HepG2 (cell line): Measurements from ENCODE around the gene FAM90A26. TPM values are rescaled to one million over a fixed set of nuclear protein-coding genes. Genes with fewer than 3 reads are reported as not detected.
"Not testable (repeated sequence)": the region's sequence is repeated elsewhere in the genome, so short reads cannot be mapped to it uniquely, and the experiment has no call there.

Source experiments
- ATAC-seq: fragments of 200-7000 bp; cut with Tn5 transposase; 3 replicates; pipeline ENCODE4 v1.9.1; 2020; ENCODE audit warnings: mild to moderate bottlenecking, moderate library complexity
- BruUV-seq: library from RNA; stranded (reverse); fragments of 400-500 nt; replicated peaks from 2 replicates; lab custom pipeline; 2021; lab: Mats Ljungman, UMichigan
- CTCF ChIA-PET: fragments of 300-600 bp; formaldehyde crosslinking; extraction: SDS; loops from one replicate; lab custom pipeline; 2021; ENCODE audit warnings: low total read pairs, inconsistent platforms, low intra/inter-chr PET ratio; lab: Yijun Ruan, JAX
- POLR2A ChIA-PET: fragments of 350-600 bp; sonication (Branson Sonifier 250); formaldehyde crosslinking; loops from one replicate; lab custom pipeline; 2020; ENCODE audit warnings: antibody characterized with exemption, inconsistent platforms; lab: Yijun Ruan, JAX
- DNase-seq: peaks from one replicate; pipeline ENCODE4 v3.0.0-alpha.2; 2015; ENCODE audit warnings: low spot score
- FAIRE-seq: peaks from 3 replicates; lab custom pipeline; 2011; peaks lifted over from hg19 to GRCh38; lab: Jason Lieb, UNC
- H2AFZ ChIP-seq: one replicate; pipeline ENCODE4 v1.6.1; 2011; ENCODE audit warnings: low read length, inconsistent platforms
- H3K27ac ChIP-seq: fragments of 300-600 bp; 3 replicates; pipeline ENCODE4 v1.8.0; 2011; ENCODE audit warnings: mixed run types, mild to moderate bottlenecking, mixed read lengths, low read length, inconsistent platforms; ENCODE audit not compliant: insufficient read depth; ENCODE audit errors: extremely low read length
- H3K27me3 ChIP-seq, 2 experiments: fragments of 200-600 bp in 1 of 2; 2 replicates in 1 of 2; 3 replicates in 1 of 2; pipeline versions ENCODE4 v1.6.0 to v1.8.0; 2011; ENCODE audit warnings: low read length in 2 of 2, mild to moderate bottlenecking in 2 of 2, moderate library complexity in 2 of 2, inconsistent platforms in 1 of 2; ENCODE audit not compliant: insufficient read depth in 2 of 2, control insufficient read depth in 1 of 2
- H3K36me3 ChIP-seq, 2 experiments: fragments of 200-600 bp in 1 of 2; replicated peaks in 1 of 2; 2 replicates in 1 of 2; 3 replicates in 1 of 2; pipeline versions ENCODE4 v1.5.1 to v1.8.0; 2011; ENCODE audit warnings: low read length in 2 of 2, inconsistent platforms in 1 of 2; ENCODE audit not compliant: insufficient read depth in 2 of 2, control insufficient read depth in 1 of 2
- H3K4me1 ChIP-seq: 2 replicates; pipeline ENCODE4 v1.5.1; 2012; ENCODE audit warnings: low read length, inconsistent platforms; ENCODE audit not compliant: insufficient read depth
- H3K4me2 ChIP-seq: 2 replicates; pipeline ENCODE4 v1.6.0; 2011; ENCODE audit warnings: low read depth, low read length, inconsistent platforms
- H3K4me3 ChIP-seq, 3 experiments: fragments of 200-600 bp in 1 of 3; sonication (generic), shearing (Covaris generic) in 1 of 3; replicated peaks in 1 of 3; 2 replicates each; pipeline ENCODE4 v1.5.1; 2011 to 2016; ENCODE audit warnings: low read length in 3 of 3, inconsistent platforms in 2 of 3, low read depth in 2 of 3, mild to moderate bottlenecking in 2 of 3, control low read depth in 1 of 3, mixed read lengths in 1 of 3; ENCODE audit not compliant: insufficient read depth in 1 of 3
- H3K79me2 ChIP-seq: one replicate; pipeline ENCODE4 v1.6.1; 2011; ENCODE audit warnings: low read length, inconsistent platforms; ENCODE audit not compliant: insufficient read depth
- H3K9ac ChIP-seq: 2 replicates; pipeline ENCODE4 v1.6.0; 2011; ENCODE audit warnings: mild to moderate bottlenecking, low read depth, low read length, inconsistent platforms; ENCODE audit not compliant: insufficient read depth
- H3K9me3 ChIP-seq: 2 replicates; pipeline ENCODE4 v1.5.1; 2012; ENCODE audit warnings: mild to moderate bottlenecking, low read length
- H4K20me1 ChIP-seq: 2 replicates; pipeline ENCODE4 v1.6.0; 2011; ENCODE audit warnings: inconsistent platforms, mild to moderate bottlenecking, low read length, moderate library complexity; ENCODE audit not compliant: insufficient read depth
- WGBS: methylation state at CpG from one replicate; pipeline ENCODE4 v1.1.6; 2017; ENCODE audit warnings: low lambda C conversion rate; 5-methylcytosine and 5-hydroxymethylcytosine counted together
- in situ Hi-C: cut with HindIII; loops from 2 replicates; pipeline ENCODE4 v1.10.0; 2017; ENCODE audit warnings: low pct_unique_long_range_greater_than_20kb; ENCODE audit not compliant: extremely low pct_ligation_motif_present
- intact Hi-C: fragments of 100-400 bp; cut with micrococcal nuclease; formaldehyde crosslinking; loops from one replicate; pipeline ENCODE4 v1.10.0; 2022; ENCODE audit not compliant: unreplicated experiment
- polyA plus RNA-seq, 8 experiments: library from polyadenylated mRNA; depleted of rRNA in 3 of 8; stranded (reverse) in 7 of 8; unstranded in 1 of 8; fragments of >200 nt; fragmentation: Illumina TruSeq in 4 of 8; extraction: Trizol in 4 of 8; gene quantifications; 2 replicates each; pipeline versions ENCODE4 v1.2.1 to v1.2.3, GENCODE V29; 2011 to 2016; ENCODE audit warnings: low read depth in 4 of 8, missing spikeins in 1 of 8, mixed read lengths in 1 of 8; ENCODE audit not compliant: insufficient read depth in 1 of 8
- total RNA-seq, 5 experiments: library from RNA; depleted of rRNA; stranded (reverse); fragments of >200 nt; fragmentation: Illumina TruSeq; extraction: Trizol; gene quantifications; 2 replicates each; pipeline ENCODE4 v1.2.3, GENCODE V29; 2016; ENCODE audit warnings: low read depth in 1 of 5

Gene FAM90A26
- total and polyA plus RNA-seq, 2 of the 13 experiments (the other 11 are each of a cell fraction or from before 2014, with no cell fraction given) = not detected

DNA sequence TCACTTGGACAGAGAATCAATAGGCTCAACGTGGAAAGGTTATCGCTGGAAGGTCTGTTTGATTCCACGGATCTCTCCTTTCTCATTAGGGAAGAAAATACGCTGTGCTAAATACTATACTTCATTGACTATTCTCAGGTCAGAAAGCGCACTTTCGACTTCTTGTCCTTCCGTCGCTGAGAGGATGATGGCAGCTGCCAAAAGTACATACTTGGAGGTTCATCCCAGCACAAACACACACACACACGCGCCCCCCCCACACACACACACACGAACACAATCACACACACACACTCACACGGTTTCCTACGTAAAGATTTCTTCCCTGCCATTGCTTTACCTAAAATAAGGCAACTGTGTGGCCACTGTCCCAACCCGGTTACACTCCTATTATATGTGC lies 44.5 kb downstream of the FAM90A26 start:
- H2AFZ ChIP-seq, H3K4me3 ChIP-seq, H3K79me2 ChIP-seq, H3K9ac ChIP-seq, H3K4me2 ChIP-seq, H3K4me1 ChIP-seq, H3K27me3 ChIP-seq, H3K27ac ChIP-seq, DNase-seq, in situ Hi-C loops, FAIRE-seq, CTCF ChIA-PET, H4K20me1 ChIP-seq, H3K36me3 ChIP-seq, intact Hi-C loops, BruUV-seq, ATAC-seq, POLR2A ChIA-PET, H3K9me3 ChIP-seq: not testable (repeated sequence)
- 41% methylated on average over 12 of the region's 14 CpGs for WGBS

- H3K9ac ChIP-seq, CTCF ChIA-PET, H3K4me1 ChIP-seq, FAIRE-seq, H3K27ac ChIP-seq, BruUV-seq, intact Hi-C loops, H3K4me3 ChIP-seq, H4K20me1 ChIP-seq, H3K79me2 ChIP-seq, H2AFZ ChIP-seq, H3K9me3 ChIP-seq, ATAC-seq, in situ Hi-C loops, POLR2A ChIA-PET, DNase-seq, H3K36me3 ChIP-seq, H3K27me3 ChIP-seq, H3K4me2 ChIP-seq: not testable (repeated sequence)
- 63% methylated on average over 10 of the region's 14 CpGs for WGBS
These were observed 44.9 kb downstream of the FAM90A26 start, which contains the start of gene USP17L11 for GRCh38 chr4:9215105-9215504. TSS of gene USP17L11 (plus strand) at chr4:9215405. CDS start at chr4:9215405, 0 bp downstream.

DNA sequence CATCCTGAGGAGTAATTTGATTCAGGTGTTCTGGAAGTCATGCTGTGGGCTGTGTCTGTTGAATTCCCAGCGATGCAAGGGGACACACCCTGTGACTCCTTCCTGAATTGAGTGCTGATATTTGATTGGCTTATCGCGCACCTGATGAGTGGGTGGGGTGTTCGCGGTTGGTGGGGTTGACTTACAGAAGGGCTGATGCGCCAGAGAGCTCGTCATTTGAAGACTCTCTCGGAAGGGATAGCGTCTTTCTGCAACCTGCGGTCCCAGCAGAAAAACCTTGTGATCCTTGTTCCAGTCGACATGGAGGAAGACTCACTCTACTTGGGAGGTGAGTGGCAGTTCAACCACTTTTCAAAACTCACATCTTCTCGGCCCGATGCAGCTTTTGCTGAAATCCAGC lies 49.6 kb downstream of the FAM90A26 start, which contains the start of gene USP17L12:
Gene USP17L12 (plus strand): TSS at position 301 of the 400 bp plus-strand sequence. CDS start 0 bp downstream, at position 301.
- H3K9me3 ChIP-seq, H3K27me3 ChIP-seq, CTCF ChIA-PET, in situ Hi-C loops, FAIRE-seq, intact Hi-C loops, H3K27ac ChIP-seq, H3K9ac ChIP-seq, H4K20me1 ChIP-seq, ATAC-seq, BruUV-seq, DNase-seq, H3K79me2 ChIP-seq, POLR2A ChIA-PET, H3K36me3 ChIP-seq, H3K4me2 ChIP-seq, H3K4me3 ChIP-seq, H3K4me1 ChIP-seq, H2AFZ ChIP-seq: not testable (repeated sequence)
- WGBS = no CpG with 5 or more reads among the region's 13 CpGs

GRCh38 chr4:9224596-9224995 lies 54.4 kb downstream of the FAM90A26 start, which contains the start of gene USP17L13:
TSS of gene USP17L13 (plus strand) at chr4:9224896. CDS start at chr4:9224896, 0 bp downstream.
- H2AFZ ChIP-seq, H3K27ac ChIP-seq, BruUV-seq, H3K4me3 ChIP-seq, H3K9ac ChIP-seq, DNase-seq, H3K9me3 ChIP-seq, H3K4me1 ChIP-seq, H3K4me2 ChIP-seq, ATAC-seq, intact Hi-C loops, in situ Hi-C loops, POLR2A ChIA-PET, H3K79me2 ChIP-seq, H3K27me3 ChIP-seq, CTCF ChIA-PET, H4K20me1 ChIP-seq, H3K36me3 ChIP-seq: not testable (repeated sequence)
- no CpG with 5 or more reads among the region's 14 CpGs for WGBS
- peak; percentile 28 for FAIRE-seq
